ENCODE results near the gene KCNB1.
"Not testable (repeated sequence)": the region's sequence is repeated elsewhere in the genome, so short reads cannot be mapped to it uniquely, and the experiment has no call there.

KCNB1 gene

DNA sequence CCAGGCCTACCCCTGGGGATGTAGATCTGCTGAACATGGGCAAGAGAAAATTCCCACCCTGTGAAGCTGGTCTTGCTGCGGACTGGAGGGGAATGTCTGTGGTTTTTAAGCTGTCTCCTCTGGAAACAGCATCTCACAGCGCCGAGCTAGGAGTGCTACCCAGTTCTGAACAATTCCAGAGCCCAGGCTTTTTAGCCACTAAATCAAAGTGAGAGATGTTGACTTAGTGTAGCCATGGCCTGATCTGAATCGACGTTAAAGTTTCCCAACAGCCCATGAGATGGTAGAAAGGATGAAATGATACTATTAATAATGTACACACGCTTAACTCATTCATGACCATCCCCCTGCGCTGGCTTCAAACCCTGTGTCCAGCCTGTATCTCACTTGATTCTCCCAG is 63.7 kb downstream of the KCNB1 start:
- Histone ChIP-seq H3K4me3 (ENCODE audit: low read length) (no peak overlapping the region), H3K4me1 (ENCODE audit: control insufficient read depth, insufficient read depth, low read length) (peaks cover 22% of the 10 kb centered on the region), H3K27me3 (replicated peaks; ENCODE audit: control insufficient read depth, insufficient read depth, low read length) (peaks cover 36% of the 10 kb centered on the region), H3K36me3 (ENCODE audit: control insufficient read depth, insufficient read depth, low read length, severe bottlenecking) (no peaks in the 10 kb centered on the region), H3K9me3 (ENCODE audit: control insufficient read depth, low read length) (no peaks in the 10 kb centered on the region), H3K9ac (ENCODE audit: low read length) (no peak overlapping the region)
- DNase-seq (ENCODE audit: low read depth): no peak

DNA sequence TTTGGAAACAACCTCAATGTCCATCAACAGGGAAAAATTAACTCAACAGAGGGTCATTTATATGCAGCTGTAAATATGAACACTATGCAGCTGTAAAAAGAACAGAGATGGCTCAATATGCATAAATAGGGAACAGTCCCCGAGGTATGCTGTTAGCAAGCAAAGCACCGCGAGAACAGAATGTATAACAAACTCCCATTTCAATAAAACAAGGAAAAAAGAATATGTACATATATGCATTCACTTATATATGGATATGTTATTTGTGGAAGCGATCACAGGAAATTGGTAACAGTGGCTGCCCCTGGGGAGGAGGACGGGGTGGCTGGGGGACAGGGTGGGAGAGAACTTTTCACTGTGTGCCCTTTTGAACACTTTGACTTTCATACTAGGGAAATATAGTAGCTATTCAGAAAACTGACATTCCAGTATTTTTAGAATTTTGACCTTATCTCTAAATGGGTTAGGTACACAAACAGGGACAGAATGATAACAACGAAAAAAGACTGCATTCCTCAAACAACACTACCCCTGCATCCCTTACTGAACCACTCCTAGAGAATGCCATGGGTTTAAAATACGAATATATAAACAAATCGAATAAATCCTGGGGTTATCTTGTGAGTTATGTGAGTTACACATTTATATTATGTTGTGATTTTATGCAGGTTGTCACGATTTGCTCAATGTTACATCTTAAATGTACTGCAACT is 64.5 kb downstream of the KCNB1 start:
- H3K4me3 ChIP-seq (ENCODE audit: low read length): no peak overlapping the region
- no peaks in the 10 kb centered on the region for H3K9me3 ChIP-seq (ENCODE audit: control insufficient read depth, low read length)
- H3K36me3 ChIP-seq (ENCODE audit: control insufficient read depth, insufficient read depth, low read length, severe bottlenecking): no peaks in the 10 kb centered on the region
- peaks cover 19% of the 10 kb centered on the region for H3K4me1 ChIP-seq (ENCODE audit: control insufficient read depth, insufficient read depth, low read length)
- DNase-seq (ENCODE audit: low read depth): no peak
- peaks cover 43% of the 10 kb centered on the region for H3K27me3 ChIP-seq (replicated peaks; ENCODE audit: control insufficient read depth, insufficient read depth, low read length)
- H3K9ac ChIP-seq (ENCODE audit: low read length): no peak overlapping the region

DNA sequence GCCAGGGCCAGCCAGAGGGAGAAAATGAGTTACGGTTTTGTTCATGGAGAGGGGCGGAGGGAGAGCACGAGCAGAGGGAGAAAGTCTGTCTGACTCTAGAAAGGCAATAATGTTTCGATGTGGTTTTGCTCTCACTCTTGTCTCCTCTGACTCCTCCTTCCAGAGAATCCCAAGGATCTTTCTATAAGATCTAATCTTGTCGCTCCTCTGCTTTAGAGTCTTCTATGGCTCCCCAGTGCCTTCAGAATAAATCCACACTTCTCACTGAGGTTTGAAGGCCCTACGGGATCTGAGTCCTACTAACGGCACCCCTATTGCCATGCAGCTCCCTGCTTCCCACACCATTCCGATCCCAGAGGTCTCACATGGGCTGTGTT is 66.8 kb downstream of the KCNB1 start:
- Histone ChIP-seq H3K27me3 (replicated peaks; ENCODE audit: control insufficient read depth, insufficient read depth, low read length) (peaks cover 58% of the 10 kb centered on the region), H3K9me3 (ENCODE audit: control insufficient read depth, low read length) (no peaks in the 10 kb centered on the region), H3K36me3 (ENCODE audit: control insufficient read depth, insufficient read depth, low read length, severe bottlenecking) (no peaks in the 10 kb centered on the region), H3K4me1 (ENCODE audit: control insufficient read depth, insufficient read depth, low read length) (peaks cover 5% of the 10 kb centered on the region), H3K4me3 (ENCODE audit: low read length) (no peak overlapping the region), H3K9ac (ENCODE audit: low read length) (no peak overlapping the region)
- DNase-seq (ENCODE audit: low read depth): no peak

DNA sequence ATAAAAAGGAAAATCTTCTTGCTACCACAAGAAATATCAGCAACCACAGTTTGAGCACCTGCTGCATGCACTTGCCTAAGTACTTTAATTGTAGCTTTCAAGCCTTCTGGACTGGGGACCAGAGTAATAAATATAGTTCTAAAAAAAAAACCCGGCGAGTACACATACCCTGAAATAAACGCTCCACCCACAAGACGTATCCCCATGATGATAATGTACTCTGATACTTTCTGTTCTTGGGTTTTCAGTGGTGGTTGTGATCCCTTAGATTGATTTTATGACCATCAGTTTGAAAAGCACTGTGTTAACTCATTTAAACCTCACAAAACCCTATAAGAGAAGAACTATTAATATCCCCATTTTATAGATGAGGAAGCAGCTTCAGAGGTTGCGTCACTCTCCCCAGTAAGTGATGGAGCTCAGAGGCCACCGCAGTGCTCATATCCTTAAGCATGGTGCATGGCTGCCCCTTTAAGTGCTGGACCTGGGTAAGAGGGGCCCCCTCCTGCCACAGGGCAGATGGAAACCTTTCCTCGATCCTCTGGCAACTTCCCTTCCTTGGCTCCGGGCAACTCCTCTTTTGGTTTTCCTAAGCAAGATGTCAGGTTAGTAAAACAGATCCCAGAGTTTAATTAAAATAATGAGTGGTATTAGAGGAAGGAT is 67.3 kb downstream of the KCNB1 start:
- DNase-seq (ENCODE audit: low read depth): no peak
- Histone ChIP-seq H3K9me3 (ENCODE audit: control insufficient read depth, low read length) (no peaks in the 10 kb centered on the region), H3K36me3 (ENCODE audit: control insufficient read depth, insufficient read depth, low read length, severe bottlenecking) (no peaks in the 10 kb centered on the region), H3K4me3 (ENCODE audit: low read length) (no peak overlapping the region), H3K4me1 (ENCODE audit: control insufficient read depth, insufficient read depth, low read length) (no peaks in the 10 kb centered on the region), H3K27me3 (replicated peaks; ENCODE audit: control insufficient read depth, insufficient read depth, low read length) (peaks cover 59% of the 10 kb centered on the region), H3K9ac (ENCODE audit: low read length) (no peak overlapping the region)

DNA sequence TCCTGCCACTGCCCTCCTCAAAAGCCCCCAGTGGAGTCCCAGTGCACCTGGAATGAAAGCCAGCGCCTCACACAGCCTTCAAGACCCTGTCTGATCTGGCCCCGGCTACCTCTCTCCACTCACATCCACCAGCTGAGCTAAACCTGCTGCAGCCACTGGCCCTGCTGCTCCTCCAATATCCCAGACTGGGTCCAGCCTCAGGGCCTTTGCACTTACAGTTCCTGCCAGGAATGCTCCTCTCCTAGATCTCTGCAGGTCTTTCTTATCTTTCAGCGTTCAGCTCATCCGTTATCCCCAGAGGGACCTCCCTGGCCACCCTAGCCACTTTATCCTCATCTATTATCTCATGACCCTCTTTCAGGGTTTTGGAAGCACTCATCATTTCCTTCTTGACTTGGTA is 68.8 kb downstream of the KCNB1 start:
- no peak overlapping the region for H3K4me3 ChIP-seq (ENCODE audit: low read length)
- no peaks in the 10 kb centered on the region for H3K4me1 ChIP-seq (ENCODE audit: control insufficient read depth, insufficient read depth, low read length)
- peaks cover 69% of the 10 kb centered on the region for H3K27me3 ChIP-seq (replicated peaks; ENCODE audit: control insufficient read depth, insufficient read depth, low read length)
- no peak for DNase-seq (ENCODE audit: low read depth)
- no peaks in the 10 kb centered on the region for H3K36me3 ChIP-seq (ENCODE audit: control insufficient read depth, insufficient read depth, low read length, severe bottlenecking)
- no peak overlapping the region for H3K9ac ChIP-seq (ENCODE audit: low read length)
- no peaks in the 10 kb centered on the region for H3K9me3 ChIP-seq (ENCODE audit: control insufficient read depth, low read length)

DNA sequence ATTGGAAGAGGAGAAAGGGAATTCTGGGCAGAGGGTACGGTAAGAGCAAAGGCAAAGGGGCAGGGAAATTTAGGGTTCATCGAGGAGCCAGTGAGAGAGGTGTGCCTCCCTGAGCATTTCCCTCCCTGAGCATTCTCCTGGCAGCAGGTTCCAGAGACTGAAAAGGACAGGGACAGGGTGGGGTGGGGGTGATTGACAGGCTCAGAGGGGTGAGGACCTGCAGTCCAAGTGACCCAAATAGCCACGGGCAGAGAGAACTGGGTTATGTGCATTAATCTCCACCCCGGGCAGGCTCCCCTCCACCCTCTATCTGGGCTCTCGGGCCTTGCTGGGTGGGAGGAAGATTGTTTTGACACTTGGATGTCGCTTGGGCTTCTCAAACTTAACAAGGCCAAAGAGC is 69.5 kb downstream of the KCNB1 start:
- no peak for DNase-seq (ENCODE audit: low read depth)
- H3K4me3 ChIP-seq (ENCODE audit: low read length): no peak overlapping the region
- no peaks in the 10 kb centered on the region for H3K4me1 ChIP-seq (ENCODE audit: control insufficient read depth, insufficient read depth, low read length)
- H3K9me3 ChIP-seq (ENCODE audit: control insufficient read depth, low read length): no peaks in the 10 kb centered on the region
- no peaks in the 10 kb centered on the region for H3K36me3 ChIP-seq (ENCODE audit: control insufficient read depth, insufficient read depth, low read length, severe bottlenecking)
- no peak overlapping the region for H3K9ac ChIP-seq (ENCODE audit: low read length)
- peaks cover 72% of the 10 kb centered on the region for H3K27me3 ChIP-seq (replicated peaks; ENCODE audit: control insufficient read depth, insufficient read depth, low read length)

DNA sequence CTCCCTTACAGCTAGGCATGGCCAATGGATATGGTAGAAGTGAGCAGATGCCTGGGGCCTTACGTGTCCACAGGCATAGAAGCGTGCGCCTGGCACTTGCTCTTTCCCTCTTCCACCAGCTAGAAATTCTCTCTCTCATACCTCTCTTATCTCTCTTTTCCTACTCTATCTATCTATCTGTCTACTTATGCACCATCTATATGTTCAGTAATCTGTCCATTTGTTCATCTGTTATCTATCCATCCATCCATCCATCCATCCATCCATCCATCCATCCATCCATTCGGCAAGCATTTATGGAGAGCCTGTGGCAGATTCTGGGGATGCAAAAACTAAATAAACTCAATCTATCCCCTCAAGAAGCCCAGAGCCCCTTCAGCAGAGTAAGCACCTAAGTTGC is 70.2 kb downstream of the KCNB1 start:
- H3K4me1 ChIP-seq (ENCODE audit: control insufficient read depth, insufficient read depth, low read length): no peaks in the 10 kb centered on the region
- peaks cover 76% of the 10 kb centered on the region for H3K27me3 ChIP-seq (replicated peaks; ENCODE audit: control insufficient read depth, insufficient read depth, low read length)
- H3K4me3 ChIP-seq (ENCODE audit: low read length): no peak overlapping the region
- no peak for DNase-seq (ENCODE audit: low read depth)
- H3K36me3 ChIP-seq (ENCODE audit: control insufficient read depth, insufficient read depth, low read length, severe bottlenecking): no peaks in the 10 kb centered on the region
- H3K9me3 ChIP-seq (ENCODE audit: control insufficient read depth, low read length): no peaks in the 10 kb centered on the region
- no peak overlapping the region for H3K9ac ChIP-seq (ENCODE audit: low read length)

DNA sequence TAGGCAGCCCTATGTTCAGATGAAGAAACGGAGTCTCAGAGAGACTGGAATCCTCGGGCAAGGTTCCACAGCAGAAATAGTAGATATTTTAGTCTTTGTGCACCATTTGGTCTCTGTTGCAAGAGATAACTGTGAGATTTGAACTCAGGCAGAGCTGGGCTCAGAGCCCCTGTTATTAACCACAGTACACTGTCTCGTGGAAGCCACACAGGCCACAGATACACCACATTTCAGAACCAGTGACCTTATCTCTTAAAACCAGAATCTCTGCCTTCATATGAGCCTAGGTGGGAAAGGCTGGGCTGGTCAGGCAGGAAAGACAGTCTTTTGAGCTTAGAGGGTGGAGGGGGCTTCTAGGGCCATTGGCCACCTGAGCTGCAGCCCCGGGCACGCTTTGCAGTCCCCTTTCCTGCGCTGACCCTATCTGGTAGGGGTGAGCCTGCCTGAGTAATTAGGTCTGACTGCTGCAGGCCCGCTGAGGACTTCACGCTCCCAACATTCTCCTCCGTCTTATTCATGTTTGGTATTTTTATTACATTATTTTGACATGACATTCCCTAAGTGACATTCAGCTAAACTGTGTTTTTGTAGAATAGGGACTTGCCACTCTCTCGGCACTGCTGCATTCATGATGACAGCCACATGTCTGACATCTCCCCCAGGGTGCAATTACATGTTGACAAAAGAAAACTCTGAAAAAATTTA is 71.1 kb downstream of the KCNB1 start:
- Histone ChIP-seq H3K4me1 (ENCODE audit: control insufficient read depth, insufficient read depth, low read length) (no peaks in the 10 kb centered on the region), H3K9ac (ENCODE audit: low read length) (no peak overlapping the region), H3K9me3 (ENCODE audit: control insufficient read depth, low read length) (no peaks in the 10 kb centered on the region), H3K27me3 (replicated peaks; ENCODE audit: control insufficient read depth, insufficient read depth, low read length) (peaks cover 71% of the 10 kb centered on the region), H3K36me3 (ENCODE audit: control insufficient read depth, insufficient read depth, low read length, severe bottlenecking) (no peaks in the 10 kb centered on the region), H3K4me3 (ENCODE audit: low read length) (no peak overlapping the region)
- DNase-seq (ENCODE audit: low read depth): no peak

DNA sequence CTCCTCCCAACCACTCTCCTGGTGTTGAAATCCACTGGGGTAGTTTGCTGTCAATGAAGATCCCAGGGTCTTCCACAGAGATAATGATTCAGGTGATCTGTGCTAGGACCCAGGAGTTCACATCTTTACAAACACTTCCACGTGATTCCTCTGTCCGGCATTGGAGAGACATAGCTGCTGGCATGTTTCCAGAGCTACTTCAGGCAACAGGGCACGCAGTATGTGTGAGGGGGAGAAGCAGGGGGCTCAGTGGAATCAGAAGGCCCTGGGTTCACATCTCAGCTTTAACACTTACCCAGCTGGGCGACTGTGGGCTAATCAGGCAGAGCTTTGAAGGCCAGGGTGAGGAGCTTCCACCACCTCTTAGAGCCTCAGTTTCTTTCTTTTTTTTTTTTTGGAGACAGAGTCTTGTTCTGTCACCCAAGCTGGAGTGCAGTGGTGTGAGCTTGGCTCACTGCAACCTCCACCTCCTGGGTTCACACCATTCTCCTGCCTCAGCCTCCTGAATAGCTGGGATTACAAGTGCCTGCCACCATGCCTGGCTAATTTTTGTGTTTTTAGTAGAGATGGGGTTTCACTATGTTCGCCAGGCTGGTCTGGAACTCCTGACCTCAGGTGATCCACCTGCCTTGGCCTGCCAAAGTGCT is 72.4 kb downstream of the KCNB1 start:
- DNase-seq (ENCODE audit: low read depth); H3K4me1 ChIP-seq (ENCODE audit: control insufficient read depth, insufficient read depth, low read length); H3K9me3 ChIP-seq (ENCODE audit: control insufficient read depth, low read length); H3K9ac ChIP-seq (ENCODE audit: low read length); H3K36me3 ChIP-seq (ENCODE audit: control insufficient read depth, insufficient read depth, low read length, severe bottlenecking); H3K4me3 ChIP-seq (ENCODE audit: low read length): not testable (repeated sequence)
- peaks cover 65% of the 10 kb centered on the region for H3K27me3 ChIP-seq (replicated peaks; ENCODE audit: control insufficient read depth, insufficient read depth, low read length)

DNA sequence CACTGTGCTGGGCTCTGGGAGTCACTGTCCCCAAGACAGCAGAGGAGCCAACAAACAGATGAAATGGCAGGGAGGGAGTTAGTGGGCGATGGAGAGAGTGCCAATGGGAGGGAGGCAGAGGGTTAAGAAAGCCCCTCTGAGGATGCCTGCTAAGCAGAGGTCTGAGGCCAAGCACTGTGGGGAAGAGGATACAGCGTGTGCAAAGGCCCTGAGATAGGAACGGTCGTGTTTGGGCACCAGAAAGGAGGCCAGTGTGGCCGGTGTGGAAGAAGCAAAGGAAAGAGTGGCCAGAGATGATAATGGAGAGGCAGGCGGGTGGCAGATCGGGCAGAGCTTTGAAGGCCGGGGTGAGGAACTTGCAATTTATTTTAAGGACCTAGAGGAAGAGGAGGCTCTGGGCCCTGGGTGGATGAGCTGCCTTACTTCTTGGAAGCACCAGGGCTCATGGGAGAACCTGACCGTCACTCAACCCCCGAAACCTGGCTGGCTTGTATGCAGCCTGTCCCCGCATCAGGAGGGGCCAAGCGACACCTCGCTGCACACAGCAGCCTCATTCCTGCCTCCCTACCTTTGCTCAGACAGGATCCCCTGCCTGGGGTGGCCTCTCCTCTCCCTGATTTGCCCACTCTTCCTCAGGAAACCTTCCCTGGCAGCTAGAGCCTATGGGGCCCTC is 73.0 kb downstream of the KCNB1 start:
- Histone ChIP-seq H3K27me3 (replicated peaks; ENCODE audit: control insufficient read depth, insufficient read depth, low read length) (peaks cover 61% of the 10 kb centered on the region), H3K4me1 (ENCODE audit: control insufficient read depth, insufficient read depth, low read length) (no peaks in the 10 kb centered on the region), H3K9me3 (ENCODE audit: control insufficient read depth, low read length) (no peaks in the 10 kb centered on the region), H3K9ac (ENCODE audit: low read length) (no peak overlapping the region), H3K36me3 (ENCODE audit: control insufficient read depth, insufficient read depth, low read length, severe bottlenecking) (no peaks in the 10 kb centered on the region), H3K4me3 (ENCODE audit: low read length) (no peak overlapping the region)
- no peak for DNase-seq (ENCODE audit: low read depth)
